Stimulated activated CD4-positive, alpha-beta T cell treated with anti-CD3 and anti-CD28 coated beads, Interleukin-12 subunit alpha, Interleukin-12 subunit beta, amount 100 ng/mL, for 24 hours (primary cell): ENCODE measurements around the gene STON2.
"Not testable (repeated sequence)": the region's sequence is repeated elsewhere in the genome, so short reads cannot be mapped to it uniquely, and the experiment has no call there.

ENCODE experiments used
- DNase-seq, 2 experiments: peaks; one replicate each; pipeline ENCODE4 v3.0.0-alpha.2; 2020; ENCODE audit warnings: low read depth in 2 of 2

Gene STON2

DNA sequence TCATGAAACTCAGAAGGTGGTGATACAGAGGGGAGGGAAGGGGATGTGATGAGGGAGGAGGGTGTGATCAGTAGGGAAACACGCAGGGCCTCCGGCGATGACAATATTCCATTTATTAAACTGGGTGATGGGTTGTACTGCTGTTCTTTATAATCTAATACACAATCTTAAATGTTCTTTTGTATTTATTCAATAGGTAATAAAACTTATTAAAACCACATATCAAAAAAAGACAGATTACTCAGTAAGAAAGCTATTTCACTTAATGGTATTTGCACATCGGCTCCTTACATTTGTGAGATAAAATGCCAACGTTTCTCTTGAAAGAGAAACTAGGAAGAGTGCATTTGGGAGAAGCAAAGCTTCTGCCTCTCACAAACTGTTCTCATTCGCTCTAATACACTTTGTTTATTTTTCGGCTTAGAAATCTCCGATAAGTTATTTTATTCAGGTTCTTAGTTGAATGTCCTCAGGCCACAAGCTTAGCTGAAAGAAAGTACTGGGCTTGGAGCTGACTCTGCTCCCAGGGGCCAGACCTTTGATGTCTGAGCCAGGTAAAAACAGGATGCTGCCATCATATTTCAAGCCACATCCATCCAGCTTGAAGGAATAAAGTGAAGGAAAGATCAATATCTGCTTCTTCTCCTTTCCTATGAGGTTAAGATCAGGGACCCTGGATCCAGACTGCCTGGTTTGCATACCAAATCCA lies 17.5 kb downstream of the STON2 start:
- no peak for DNase-seq

GRCh38 chr14:81380009-81380408 lies 20.1 kb downstream of the STON2 start:
- DNase-seq, result not testable (repeated sequence)

- no peak for DNase-seq
These were observed 28.3 kb downstream of the STON2 start for GRCh38 chr14:81371802-81372201.

GRCh38 chr14:81367563-81367962 lies 32.6 kb downstream of the STON2 start:
- DNase-seq, result no peak

DNA sequence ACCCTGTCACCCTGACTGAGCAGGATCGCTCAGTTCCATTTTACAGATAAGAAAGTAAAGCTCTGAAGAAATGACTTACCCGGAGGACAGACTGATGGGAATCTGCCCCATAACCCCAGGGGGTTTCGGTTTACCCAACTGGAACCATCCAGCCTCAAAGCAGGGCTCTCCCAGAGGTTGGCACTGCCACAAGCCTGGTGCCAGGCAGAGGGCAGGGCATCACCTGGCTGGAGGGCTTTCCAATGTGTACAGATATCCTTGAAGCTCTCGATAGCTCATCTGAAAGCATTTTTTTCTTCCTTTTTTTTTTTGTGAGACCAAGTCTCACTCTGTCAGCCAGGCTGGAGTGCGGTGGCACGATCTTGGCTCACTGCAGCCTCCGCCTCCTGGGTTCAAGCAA lies 33.2 kb downstream of the STON2 start:
- no peak for DNase-seq

GRCh38 chr14:81366214-81366613 lies 33.9 kb downstream of the STON2 start:
- no peak for DNase-seq

- DNase-seq, result no peak
These were observed 36.3 kb downstream of the STON2 start for GRCh38 chr14:81363746-81364378.

GRCh38 chr14:81353691-81354323 lies 46.3 kb downstream of the STON2 start:
- no peak for DNase-seq

DNA sequence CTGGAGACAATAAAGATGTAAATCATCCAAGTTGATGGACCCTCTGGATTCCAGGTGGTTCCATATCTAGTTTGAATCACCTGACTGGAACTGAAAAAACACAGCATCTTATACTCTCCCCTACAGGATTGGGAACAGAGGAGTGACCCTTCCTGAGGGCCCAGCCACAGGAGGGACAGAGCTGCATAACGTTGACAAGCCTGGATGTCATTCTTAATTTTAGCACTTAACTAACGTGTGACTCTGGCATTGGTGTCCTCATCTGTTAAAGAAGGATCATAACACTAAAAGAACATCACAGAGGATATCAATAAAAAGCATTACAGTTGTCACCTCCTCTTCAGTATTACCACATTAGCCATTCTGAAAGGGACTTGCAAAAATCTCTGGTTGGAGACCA lies 47.7 kb downstream of the STON2 start:
- no peak for DNase-seq

DNA sequence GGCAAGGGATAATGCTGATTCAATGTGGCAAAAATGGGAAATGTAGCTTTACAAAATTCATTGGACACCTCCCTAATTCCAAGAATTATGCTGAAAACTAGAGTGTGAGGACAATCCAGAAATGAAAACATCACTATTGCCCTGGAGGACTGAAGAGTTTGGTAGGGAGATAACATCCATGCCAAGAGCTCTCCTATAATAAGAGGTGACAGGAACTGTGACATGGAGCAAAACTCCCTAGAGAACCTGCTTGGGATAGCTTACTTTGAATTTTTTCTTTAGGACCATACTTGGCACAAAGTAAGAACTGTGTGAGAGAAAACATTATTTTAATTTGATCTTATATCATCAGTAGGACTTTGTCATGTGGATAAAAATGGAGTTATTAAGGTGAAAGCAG lies 48.9 kb downstream of the STON2 start:
- DNase-seq, result no peak

DNA sequence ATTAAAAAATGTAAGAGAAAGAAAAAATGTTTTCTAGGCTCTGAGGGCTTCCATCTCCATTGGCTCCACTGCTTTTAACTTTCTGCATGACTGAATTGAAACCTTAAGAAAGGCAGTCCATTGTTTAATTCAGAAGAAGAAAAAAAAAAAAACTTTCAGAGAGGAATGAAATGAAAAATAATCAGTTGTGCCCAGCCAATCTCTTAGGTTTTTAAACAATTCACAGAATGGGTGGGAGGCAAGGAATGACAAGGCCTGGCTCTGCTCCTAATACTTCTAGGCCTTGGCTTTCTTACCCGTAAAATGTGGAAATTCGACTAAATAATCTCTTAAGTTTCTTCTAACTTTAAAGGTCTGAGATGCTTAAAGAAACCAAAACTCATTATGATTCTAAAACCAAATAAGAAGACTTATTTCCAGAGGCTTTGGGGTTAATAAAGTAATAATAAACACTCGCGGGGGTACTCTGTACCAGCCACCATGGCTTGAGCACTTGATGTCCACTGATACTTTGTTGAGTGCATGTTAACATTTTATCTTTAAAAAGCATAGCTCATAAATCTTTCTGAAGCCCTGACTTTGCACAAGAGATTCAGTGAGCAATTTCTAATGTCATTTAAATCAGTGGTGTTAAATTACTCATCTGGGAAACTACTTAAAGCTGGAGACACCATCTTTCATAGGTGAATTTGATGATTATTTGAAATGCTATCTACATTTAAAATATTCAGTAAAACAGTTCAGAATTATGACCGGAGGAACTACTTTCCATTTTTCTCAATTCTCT lies 49.6 kb downstream of the STON2 start:
- no peak for DNase-seq

GRCh38 chr14:81348061-81348460 lies 52.1 kb downstream of the STON2 start:
- DNase-seq, result no peak

DNA sequence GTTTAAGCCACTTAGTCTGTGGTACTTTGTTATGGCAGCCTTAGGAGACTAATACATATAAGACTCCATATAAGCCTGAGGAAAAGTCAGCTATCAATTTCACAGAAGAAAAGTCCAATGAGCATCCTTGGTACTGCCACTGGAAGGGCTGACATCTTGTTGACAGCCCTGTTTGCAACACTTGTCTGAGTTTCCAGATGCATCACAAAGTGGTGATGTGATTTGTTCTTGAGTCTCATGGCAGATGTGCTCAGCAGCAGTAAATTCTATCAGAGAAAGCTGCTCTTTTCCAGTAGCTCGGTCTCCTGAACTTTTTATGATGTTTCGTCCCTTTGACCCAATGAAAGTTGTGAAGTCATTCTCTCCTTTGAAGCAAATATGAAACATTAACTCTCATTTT lies 54.3 kb downstream of the STON2 start:
- DNase-seq, result no peak

- DNase-seq, result no peak
These were observed 55.5 kb downstream of the STON2 start for GRCh38 chr14:81344481-81345160.

DNA sequence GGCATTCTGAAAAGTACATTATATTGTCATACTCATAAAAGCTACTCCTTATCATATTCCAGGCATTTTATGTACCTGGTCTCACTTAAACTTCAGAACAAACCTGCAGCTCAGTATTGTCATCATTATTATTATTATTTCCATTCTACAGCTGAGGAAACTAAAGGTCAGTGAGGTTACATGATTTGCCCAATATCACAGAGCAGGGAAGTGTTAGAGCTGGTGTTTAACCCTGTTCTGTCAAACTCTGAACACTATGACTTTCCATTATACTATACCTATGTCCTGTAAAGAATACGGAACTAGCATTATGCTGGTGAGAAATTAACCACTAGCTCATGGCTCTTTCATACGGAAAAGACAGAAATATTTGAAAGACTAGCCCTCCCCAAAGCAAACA lies 56.4 kb downstream of the STON2 start:
- DNase-seq, result no peak

DNA sequence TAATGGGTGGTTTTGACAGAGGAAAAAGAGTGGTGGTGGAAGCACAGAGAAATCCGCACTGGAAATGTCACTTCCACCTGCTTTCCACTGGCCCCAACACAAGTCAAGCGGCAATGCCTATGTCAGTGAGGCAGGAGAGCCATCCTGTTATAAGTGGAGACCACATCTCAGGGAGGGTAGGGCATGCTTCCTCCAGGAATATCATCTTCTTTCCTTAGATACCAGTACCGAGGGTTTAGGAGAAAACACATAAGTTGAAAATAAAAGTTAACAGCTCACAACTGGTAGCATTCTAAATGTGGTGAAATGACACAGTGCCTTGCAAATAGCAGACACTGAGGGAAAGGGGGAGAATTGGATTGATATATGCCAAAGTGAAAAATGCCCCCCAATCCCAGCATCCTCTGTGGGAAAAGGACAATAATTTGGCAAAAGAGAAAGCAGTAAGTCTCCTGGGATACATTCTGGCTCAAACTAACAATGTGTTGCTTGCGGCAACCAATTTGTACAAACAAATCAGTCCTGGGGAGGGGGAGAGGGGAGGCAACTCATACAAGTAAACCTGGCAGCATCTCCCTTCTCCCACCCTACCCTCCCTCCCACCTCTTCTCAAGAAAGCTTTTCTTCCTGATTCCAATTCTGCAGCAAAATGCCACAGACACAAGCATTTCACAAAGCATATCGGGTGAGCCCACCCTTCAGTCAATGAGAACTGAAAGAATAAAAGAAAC lies 57.1 kb downstream of the STON2 start:
- DNase-seq, result no peak

GRCh38 chr14:81341781-81342180 lies 58.3 kb downstream of the STON2 start:
- no peak for DNase-seq

DNA sequence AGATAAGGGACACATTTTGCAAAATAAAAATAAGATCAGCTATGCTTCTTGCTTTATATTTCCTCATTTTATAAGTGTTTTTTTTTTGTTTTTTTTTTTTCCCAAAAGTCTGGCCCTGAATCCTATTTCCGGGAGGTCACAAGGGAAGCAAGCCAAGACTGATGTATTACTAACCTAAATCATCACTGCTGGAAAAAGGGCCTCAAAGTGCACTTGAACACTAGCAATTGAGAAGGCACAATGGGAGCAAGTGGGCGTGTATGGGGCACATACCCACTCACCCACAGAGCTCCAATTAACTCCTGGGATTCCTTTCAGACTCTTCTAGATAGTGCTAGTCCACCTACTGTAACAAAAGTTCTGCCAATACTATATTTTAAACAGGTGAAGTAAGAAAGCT lies 58.8 kb downstream of the STON2 start:
- DNase-seq, result no peak

GRCh38 chr14:81340201-81340600 lies 59.9 kb downstream of the STON2 start:
- no peak for DNase-seq

DNA sequence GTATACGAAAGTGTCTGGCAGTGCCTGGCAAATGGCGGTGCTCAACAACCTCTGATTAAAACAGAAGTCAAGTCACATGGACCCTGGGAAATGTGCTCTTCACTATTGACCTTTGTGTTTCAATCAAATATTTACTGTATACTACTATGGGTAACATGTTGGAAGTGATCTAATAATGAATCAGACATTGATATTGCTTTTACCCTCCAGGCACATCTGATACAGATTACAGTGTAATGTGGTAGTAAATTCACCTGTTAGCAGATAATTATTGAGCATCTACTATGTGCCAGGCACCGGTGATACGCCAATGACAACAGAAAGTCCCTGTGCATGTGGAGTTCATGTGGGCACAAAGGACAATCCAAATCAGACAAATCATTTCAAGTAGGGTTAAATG lies 63.1 kb downstream of the STON2 start:
- no peak for DNase-seq

GRCh38 chr14:81336009-81336408 lies 64.1 kb downstream of the STON2 start:
- no peak for DNase-seq
